CD4-positive, CD25-positive, alpha-beta regulatory T cell (primary cell): ENCODE measurements around the gene TMA7. TPM values are rescaled to one million over a fixed set of nuclear protein-coding genes. Genes with fewer than 3 reads are reported as not detected.

Experiments used
- ATAC-seq, 2 donors: fragments of 150-1000 bp; cut with Tn5 transposase; one replicate each; pipeline ENCODE4 v1.10.0; 2021; ENCODE audit warnings: low read depth in 2 of 2, moderate number of reproducible peaks in 2 of 2, moderate library complexity in 1 of 2
- DNase-seq, 3 donors: peaks; one replicate each; pipeline versions ENCODE4 v3.0.0 to v3.0.0-alpha.2; 2012 to 2022; ENCODE audit warnings: mixed read lengths in 1 of 3
- H3K27ac ChIP-seq: one replicate; pipeline ENCODE4 v1.7.0; 2013; ENCODE audit warnings: mild to moderate bottlenecking, low read length; ENCODE audit not compliant: insufficient read depth, poor library complexity, severe bottlenecking
- H3K27me3 ChIP-seq: one replicate; pipeline ENCODE4 v1.7.0; 2013; ENCODE audit warnings: low read length; ENCODE audit not compliant: control insufficient read depth, insufficient read depth
- H3K36me3 ChIP-seq: one replicate; pipeline ENCODE4 v1.7.0; 2013; ENCODE audit warnings: mild to moderate bottlenecking, low read length, moderate library complexity; ENCODE audit not compliant: control insufficient read depth, insufficient read depth
- H3K4me1 ChIP-seq: 2 replicates; pipeline ENCODE4 v1.7.0; 2013; ENCODE audit warnings: mild to moderate bottlenecking, low read length; ENCODE audit not compliant: insufficient read depth, control insufficient read depth, poor library complexity, severe bottlenecking
- H3K4me3 ChIP-seq: one replicate; pipeline ENCODE4 v1.7.0; 2013; ENCODE audit warnings: low read depth, mild to moderate bottlenecking, low read length, moderate library complexity
- H3K9me3 ChIP-seq, 2 experiments: 1 replicate in 1 of 2; 2 replicates in 1 of 2; pipeline ENCODE4 v1.7.0; 2013; ENCODE audit warnings: low read length in 2 of 2, mild to moderate bottlenecking in 1 of 2, moderate library complexity in 1 of 2; ENCODE audit not compliant: control insufficient read depth in 2 of 2
- H3K27ac Mint-ChIP-seq, 3 donors: one replicate each; pipeline ENCODE4 v1.8.0; 2020 to 2022; ENCODE audit warnings: mild to moderate bottlenecking in 3 of 3, mixed read lengths in 3 of 3, moderate library complexity in 2 of 3
- H3K27me3 Mint-ChIP-seq: one replicate; pipeline ENCODE4 v1.8.0; 2022; ENCODE audit warnings: mild to moderate bottlenecking, mixed read lengths
- H3K36me3 Mint-ChIP-seq: one replicate; pipeline ENCODE4 v1.8.0; 2020; ENCODE audit warnings: mixed read lengths
- H3K4me1 Mint-ChIP-seq, 4 donors: one replicate each; pipeline ENCODE4 v1.8.0; 2020 to 2022; ENCODE audit warnings: mixed read lengths in 4 of 4, mild to moderate bottlenecking in 1 of 4
- H3K4me3 Mint-ChIP-seq, 4 donors: one replicate each; pipeline ENCODE4 v1.8.0; 2020 to 2022; ENCODE audit warnings: mild to moderate bottlenecking in 4 of 4, mixed read lengths in 4 of 4, moderate library complexity in 3 of 4
- H3K9me3 Mint-ChIP-seq, 7 donors: one replicate each; pipeline ENCODE4 v1.8.0; 2020 to 2022; ENCODE audit warnings: mixed read lengths in 7 of 7, mild to moderate bottlenecking in 3 of 7, moderate library complexity in 2 of 7
- polyA plus RNA-seq, 4 donors: library from polyadenylated mRNA; unstranded; fragments of 300-500 nt; fragmentation: Illumina TruSeq; gene quantifications; one replicate each; pipeline ENCODE4 v1.2.3, GENCODE V29; 2021
- total RNA-seq: library from RNA; stranded (reverse); gene quantifications from one replicate; pipeline ENCODE4 v1.2.3, GENCODE V29; 2022

Gene TMA7
- total and polyA plus RNA-seq, 5 donors from 2014 or later: 248 to 743 (median 676) TPM

DNA sequence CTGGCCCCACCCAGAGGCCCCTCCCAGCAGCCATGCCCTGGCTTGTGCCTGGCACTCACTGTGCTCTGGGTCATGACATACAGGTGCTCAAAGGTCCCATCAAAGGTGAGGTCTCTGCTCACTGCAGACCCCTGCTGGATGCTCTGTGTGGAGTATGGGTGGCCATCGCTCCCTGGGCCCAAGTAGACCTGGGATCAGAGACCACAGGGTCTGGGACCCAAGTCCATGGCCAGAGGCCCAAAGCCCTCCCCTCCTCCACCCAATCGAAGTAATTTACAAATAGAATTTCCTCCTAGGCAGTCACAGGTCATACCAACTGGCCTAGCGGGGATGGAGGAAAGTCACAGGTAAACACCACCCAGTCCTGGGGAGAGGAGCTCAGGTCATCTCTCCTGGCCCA is 17.8 kb upstream of the TMA7 start:
- Histone ChIP-seq H3K27me3 (no peaks in the 10 kb centered on the region), H3K4me3 (no peak overlapping the region), H3K27ac (no peak overlapping the region), H3K4me1 (no peaks in the 10 kb centered on the region), H3K36me3 (no peaks in the 10 kb centered on the region), H3K9me3 (no peaks in the 10 kb centered on the region)
- no peak overlapping the region for H3K4me3 Mint-ChIP-seq
- ATAC-seq: no peak
- H3K9me3 Mint-ChIP-seq: no peaks in the 10 kb centered on the region
- no peak overlapping the region for H3K27ac Mint-ChIP-seq
- no peak for DNase-seq
- no peaks in the 10 kb centered on the region for H3K4me1 Mint-ChIP-seq
- peaks cover 6% of the 10 kb centered on the region for H3K27me3 Mint-ChIP-seq
- H3K36me3 Mint-ChIP-seq: no peaks in the 10 kb centered on the region

DNA sequence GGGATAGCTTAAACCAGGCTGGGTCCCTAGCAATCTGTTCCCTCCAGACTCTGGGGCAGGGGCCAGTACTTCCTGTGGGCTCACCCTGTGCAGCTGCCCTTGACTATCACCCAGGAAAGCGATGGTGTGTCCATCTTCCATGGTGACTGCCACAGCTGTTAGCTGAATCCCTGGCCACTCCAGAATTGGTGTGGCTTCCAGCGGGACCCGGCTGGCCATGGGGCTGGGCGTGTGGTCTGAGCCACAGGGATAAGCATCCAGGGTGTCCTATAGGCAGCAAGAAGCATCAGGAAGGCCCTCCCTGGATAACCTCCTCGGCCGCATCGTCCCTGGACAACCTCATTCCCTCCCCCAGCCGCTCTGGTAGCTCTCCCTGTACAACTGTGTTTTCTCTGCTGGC is 17.4 kb upstream of the TMA7 start:
- no peak for DNase-seq
- H3K9me3 Mint-ChIP-seq: no peaks in the 10 kb centered on the region
- H3K27ac Mint-ChIP-seq: no peak overlapping the region
- no peaks in the 10 kb centered on the region for H3K36me3 ChIP-seq
- no peak overlapping the region for H3K4me3 Mint-ChIP-seq
- no peaks in the 10 kb centered on the region for H3K4me1 ChIP-seq
- ATAC-seq: no peak
- no peaks in the 10 kb centered on the region for H3K4me1 Mint-ChIP-seq
- peaks cover under 1% of the 10 kb centered on the region for H3K27me3 ChIP-seq
- H3K9me3 ChIP-seq: no peaks in the 10 kb centered on the region
- no peak overlapping the region for H3K27ac ChIP-seq
- no peak overlapping the region for H3K4me3 ChIP-seq
- no peaks in the 10 kb centered on the region for H3K36me3 Mint-ChIP-seq
- peaks cover 10% of the 10 kb centered on the region for H3K27me3 Mint-ChIP-seq

DNA sequence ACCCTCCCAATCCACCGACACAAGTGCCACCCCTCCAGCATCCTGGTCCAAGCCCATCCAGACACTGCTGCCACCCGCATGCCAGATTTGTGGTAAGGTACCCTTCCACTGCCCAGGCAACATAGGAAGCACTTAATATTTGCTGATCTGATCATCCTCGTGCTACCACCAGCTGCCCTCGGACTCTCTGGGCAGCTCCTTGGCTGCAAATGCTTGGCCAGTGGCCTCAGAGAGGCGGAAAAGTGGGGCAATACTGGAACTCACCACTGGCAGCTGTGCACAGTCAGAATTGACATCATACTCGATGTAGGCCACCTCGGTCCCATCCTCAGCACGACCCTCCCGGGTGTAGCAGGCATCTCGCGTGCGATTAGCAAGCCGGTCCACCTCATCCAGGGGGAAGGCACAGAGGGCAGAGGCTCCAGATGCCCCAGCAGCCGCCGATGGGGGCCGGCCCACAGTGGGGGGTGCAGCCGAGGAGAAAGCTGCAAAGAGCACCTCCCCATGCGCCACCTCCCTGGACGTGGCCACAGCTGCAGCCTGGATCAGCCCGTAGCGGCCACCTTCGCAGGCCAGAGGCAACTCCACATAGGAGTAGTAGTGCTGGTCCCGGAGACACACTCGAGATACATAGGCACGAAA is 16.7 kb upstream of the TMA7 start:
- Mint-ChIP-seq H3K4me1 (peaks cover 0 to 4% (median 1%) of the 10 kb centered on the region in 4 donors), H3K9me3 (no peaks in the 10 kb centered on the region), H3K27ac (no peak overlapping the region), H3K27me3 (peaks cover 16% of the 10 kb centered on the region), H3K36me3 (no peaks in the 10 kb centered on the region), H3K4me3 (no peak overlapping the region)
- ATAC-seq (no peak), DNase-seq (no peak)
- no peaks in the 10 kb centered on the region for H3K36me3 ChIP-seq
- no peak overlapping the region for H3K4me3 ChIP-seq
- no peak overlapping the region for H3K27ac ChIP-seq
- no peaks in the 10 kb centered on the region for H3K9me3 ChIP-seq
- H3K27me3 ChIP-seq: peaks cover 2% of the 10 kb centered on the region
- no peaks in the 10 kb centered on the region for H3K4me1 ChIP-seq

DNA sequence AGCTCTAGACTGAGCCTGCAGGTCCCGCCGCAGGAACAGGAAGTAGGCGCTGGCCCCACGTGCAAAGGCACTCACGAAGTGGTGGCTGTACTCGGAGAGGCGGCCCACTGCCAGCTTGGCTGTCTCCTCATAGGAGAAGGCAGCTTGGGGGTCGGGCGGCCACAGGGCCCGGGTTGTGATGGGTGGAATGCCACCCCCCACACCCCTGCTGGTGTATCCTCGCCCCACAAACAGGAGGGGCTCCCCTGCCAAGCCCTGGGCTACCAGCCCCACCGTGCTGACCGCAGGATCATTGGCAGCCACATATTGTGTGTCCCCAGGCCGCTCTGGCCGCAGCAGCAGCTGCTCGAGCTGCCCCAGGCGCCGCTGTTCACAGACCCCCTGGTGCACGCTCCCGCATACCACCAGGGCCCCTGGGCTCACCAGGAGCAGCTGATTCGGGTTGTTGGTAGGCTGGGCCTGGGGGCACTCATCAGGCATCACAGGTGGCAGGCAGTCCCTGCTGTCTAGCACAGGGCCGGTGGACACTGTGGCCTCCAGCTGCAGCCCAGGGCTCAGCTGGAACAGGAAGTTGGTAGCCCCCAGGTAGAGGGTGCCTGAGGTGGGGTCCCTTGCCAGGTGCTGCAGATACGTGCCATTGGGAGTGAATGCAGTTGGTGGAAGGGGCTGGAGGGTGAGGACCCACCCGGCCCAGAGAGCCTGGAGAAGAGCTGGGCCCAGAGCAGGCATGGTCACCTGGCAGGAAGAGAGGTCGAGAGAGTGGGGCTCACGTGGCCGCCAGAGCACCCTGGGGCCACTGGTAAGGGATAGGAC is 16.0 kb upstream of the TMA7 start:
- Mint-ChIP-seq H3K36me3 (no peaks in the 10 kb centered on the region), H3K4me1 (peaks cover 0 to 4% (median 1%) of the 10 kb centered on the region in 4 donors), H3K27me3 (peaks cover 16% of the 10 kb centered on the region), H3K9me3 (no peaks in the 10 kb centered on the region), H3K4me3 (no peak overlapping the region), H3K27ac (peak overlapping the region in 2 of 3 donors; percentile 15 to 66)
- H3K9me3 ChIP-seq: no peaks in the 10 kb centered on the region
- no peak overlapping the region for H3K27ac ChIP-seq
- H3K4me3 ChIP-seq: no peak overlapping the region
- H3K4me1 ChIP-seq: no peaks in the 10 kb centered on the region
- no peak for ATAC-seq
- peaks cover 2% of the 10 kb centered on the region for H3K27me3 ChIP-seq
- no peaks in the 10 kb centered on the region for H3K36me3 ChIP-seq
- no peak for DNase-seq

DNA sequence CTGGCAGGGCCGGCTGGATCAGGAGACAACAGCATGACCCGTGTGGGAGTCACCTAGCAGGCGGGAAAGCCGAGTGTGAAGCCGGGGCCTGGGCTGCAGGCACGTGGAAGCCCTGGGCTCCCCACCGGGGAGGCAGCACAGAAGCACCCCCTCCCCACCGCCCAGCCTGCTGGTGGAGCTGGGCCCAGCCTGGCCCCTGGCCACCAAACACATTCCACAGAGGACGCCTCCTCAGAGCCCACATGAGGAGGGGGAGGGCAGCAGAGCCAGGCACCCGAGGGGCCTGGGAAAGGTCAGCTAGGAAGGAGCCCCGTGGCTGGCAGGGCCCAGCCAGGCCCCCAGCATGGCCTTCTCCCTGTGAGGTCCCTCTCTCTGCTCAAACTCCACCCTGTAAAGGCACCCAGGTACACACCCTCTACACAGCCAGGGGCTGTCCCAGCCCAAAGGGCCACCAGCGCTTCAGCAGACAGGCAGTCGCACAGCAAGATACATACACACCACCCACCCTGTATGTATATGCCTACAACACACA is 14.7 kb upstream of the TMA7 start:
- H3K9me3 Mint-ChIP-seq: no peaks in the 10 kb centered on the region
- H3K27ac Mint-ChIP-seq: no peak overlapping the region
- peaks cover 0 to 9% (median 4%) of the 10 kb centered on the region in 4 donors for H3K4me1 Mint-ChIP-seq
- no peak overlapping the region for H3K4me3 ChIP-seq
- peaks cover 16% of the 10 kb centered on the region for H3K27me3 Mint-ChIP-seq
- no peaks in the 10 kb centered on the region for H3K36me3 ChIP-seq
- H3K36me3 Mint-ChIP-seq: no peaks in the 10 kb centered on the region
- peak overlapping the region in 1 of 4 donors; percentile 50 for H3K4me3 Mint-ChIP-seq
- peaks cover 7% of the 10 kb centered on the region for H3K4me1 ChIP-seq
- H3K27me3 ChIP-seq: peaks cover 2% of the 10 kb centered on the region
- H3K9me3 ChIP-seq: no peaks in the 10 kb centered on the region
- no peak for ATAC-seq
- DNase-seq: no peak
- no peak overlapping the region for H3K27ac ChIP-seq

DNA sequence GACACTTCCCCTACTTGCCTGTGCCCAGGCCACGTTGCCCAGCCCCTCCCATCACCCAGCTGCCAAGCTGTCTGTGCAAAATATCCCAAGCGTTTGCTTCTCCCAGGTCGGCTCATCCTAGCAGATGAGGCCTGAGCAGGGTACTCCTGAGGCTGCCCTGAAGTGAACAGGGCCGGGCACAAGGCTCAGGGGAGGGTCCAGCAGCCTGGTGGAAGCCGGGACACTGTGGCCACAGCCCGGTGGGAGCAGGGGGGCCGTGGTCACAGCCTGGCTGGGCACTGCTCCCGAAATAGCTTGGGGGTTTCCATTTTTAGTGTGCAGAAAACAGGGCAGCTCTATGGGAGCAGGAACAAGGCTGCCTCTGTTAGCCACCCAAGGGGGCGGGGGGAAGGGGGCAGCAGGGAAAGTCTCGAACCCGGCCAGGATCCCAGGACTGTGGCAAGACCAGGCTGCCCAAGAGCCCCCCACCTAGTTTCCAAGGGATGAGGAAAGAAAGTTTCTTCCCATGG is 13.6 kb upstream of the TMA7 start:
- no peak for ATAC-seq
- Histone ChIP-seq H3K27me3 (peaks cover 2% of the 10 kb centered on the region), H3K27ac (no peak overlapping the region), H3K4me3 (no peak overlapping the region), H3K9me3 (no peaks in the 10 kb centered on the region), H3K36me3 (no peaks in the 10 kb centered on the region), H3K4me1 (peaks cover 8% of the 10 kb centered on the region)
- DNase-seq: no peak
- Mint-ChIP-seq H3K9me3 (peaks cover 0 to under 1% (median 0%) of the 10 kb centered on the region in 7 donors), H3K27ac (no peak overlapping the region), H3K27me3 (peaks cover 18% of the 10 kb centered on the region), H3K4me1 (peaks cover 0 to 20% (median 4%) of the 10 kb centered on the region in 4 donors), H3K4me3 (no peak overlapping the region), H3K36me3 (no peaks in the 10 kb centered on the region)

DNA sequence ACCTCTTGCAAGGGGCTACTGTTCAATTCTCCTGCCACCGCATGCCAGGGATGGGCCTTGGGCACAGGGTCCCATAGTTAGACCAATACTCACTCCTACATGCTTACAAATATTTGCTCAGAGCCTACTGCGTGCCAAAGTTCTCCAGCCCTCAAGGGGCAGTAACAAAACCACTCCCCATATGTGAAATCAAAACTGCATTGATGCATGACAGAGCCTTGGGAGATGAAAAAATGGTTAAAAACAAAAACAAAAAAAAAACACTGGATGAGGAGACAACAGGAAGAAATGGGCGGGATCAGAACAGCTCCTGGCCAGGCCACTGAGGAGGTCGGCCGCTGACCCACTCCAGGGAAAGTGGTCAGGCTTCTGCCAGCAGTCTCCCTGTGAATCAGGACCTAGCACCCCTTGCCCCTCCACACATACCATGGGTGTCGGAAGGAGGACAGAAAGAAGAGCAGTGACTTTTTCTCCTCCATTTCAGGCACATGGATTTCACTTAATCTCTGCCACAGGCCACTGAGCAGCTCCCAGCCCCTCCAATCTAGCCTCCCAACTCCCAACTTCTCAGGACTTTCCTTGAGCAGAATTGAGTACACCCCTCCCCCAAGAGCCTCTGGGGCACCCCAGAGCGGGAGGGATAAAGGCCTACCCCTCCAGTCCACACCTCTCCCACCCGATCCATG is 13.0 kb upstream of the TMA7 start:
- no peaks in the 10 kb centered on the region for H3K9me3 ChIP-seq
- Mint-ChIP-seq H3K4me3 (peak overlapping the region; percentile 7 to 84 (median 59)), H3K9me3 (peaks cover 0 to 2% (median 0%) of the 10 kb centered on the region in 7 donors), H3K27ac (no peak overlapping the region), H3K36me3 (no peaks in the 10 kb centered on the region), H3K4me1 (peaks cover 0 to 24% (median 4%) of the 10 kb centered on the region in 4 donors), H3K27me3 (peaks cover 22% of the 10 kb centered on the region)
- peaks cover 2% of the 10 kb centered on the region for H3K27me3 ChIP-seq
- H3K36me3 ChIP-seq: peaks cover under 1% of the 10 kb centered on the region
- DNase-seq (no peak), ATAC-seq (no peak)
- no peak overlapping the region for H3K27ac ChIP-seq
- peaks cover 8% of the 10 kb centered on the region for H3K4me1 ChIP-seq
- H3K4me3 ChIP-seq: no peak overlapping the region
